HK-2 (cell line): ENCODE data around the gene MEOX1.
A peak's percentile ranks its signal among the peaks of the same experiment; 100 is the strongest.

Experiments used
- DNase-seq: peaks from one replicate; pipeline ENCODE4 v3.0.0-alpha.2; 2018; ENCODE audit not compliant: unreplicated experiment

Gene MEOX1

DNA sequence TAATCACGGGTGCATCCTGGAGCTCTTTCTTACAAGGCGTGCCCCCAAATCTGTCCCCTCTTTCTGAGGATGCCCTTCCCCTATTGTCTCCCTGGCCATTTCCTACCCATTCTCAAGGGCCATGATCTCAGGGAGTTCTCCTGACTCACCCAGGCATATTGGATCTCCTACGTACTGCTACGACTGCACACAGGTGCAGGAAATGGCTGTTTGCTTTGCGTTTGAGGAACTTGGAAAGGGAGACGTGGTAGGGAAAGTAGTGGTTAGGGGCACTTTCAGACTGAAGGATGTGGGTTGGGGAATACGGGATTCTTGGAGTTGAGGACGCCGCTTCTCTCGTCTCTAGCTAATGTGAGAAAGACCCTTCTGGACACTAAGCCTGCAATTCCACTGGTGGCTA lies 18.7 kb upstream of the MEOX1 start:
- DNase-seq, result no peak

DNA sequence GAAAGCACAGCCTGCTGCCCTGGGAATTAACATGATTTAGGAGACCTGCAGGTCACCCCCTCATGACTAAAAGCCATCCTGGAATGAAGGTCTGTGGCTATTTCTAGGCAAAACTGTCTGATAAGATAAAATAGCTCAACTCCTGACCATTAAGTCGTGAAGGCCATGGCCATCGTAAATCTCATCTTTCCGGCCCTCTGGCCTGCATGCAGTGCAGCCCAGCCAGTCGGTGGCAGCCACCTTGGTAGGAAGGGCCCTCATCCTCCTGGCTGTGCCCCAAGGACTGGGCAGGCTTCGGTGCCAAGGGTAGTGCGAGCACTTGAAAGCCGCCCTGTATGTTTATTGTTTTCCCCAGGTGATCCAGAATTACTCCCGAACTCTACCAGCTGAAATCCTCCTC lies 18.2 kb upstream of the MEOX1 start:
- no peak for DNase-seq

DNA sequence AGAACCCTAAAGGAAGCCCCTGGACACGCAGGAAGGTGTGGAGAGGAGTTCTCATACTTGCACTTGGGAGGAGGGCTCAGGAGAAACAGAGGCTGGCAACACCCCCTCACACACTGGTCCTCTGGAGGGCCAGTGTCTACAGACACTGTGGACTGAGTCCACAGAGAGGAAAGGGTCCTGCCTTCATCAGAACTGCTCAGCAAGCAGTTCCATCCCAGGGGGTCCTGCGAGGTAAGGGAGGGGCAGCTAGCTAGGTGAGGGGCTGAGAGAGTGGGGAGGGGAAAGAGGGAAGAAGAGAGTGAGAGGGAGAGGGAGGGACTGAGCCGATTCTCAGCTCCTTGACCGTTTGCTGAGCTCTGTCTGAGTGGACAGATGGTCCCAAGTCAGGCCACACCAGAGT lies 17.7 kb upstream of the MEOX1 start:
- no peak for DNase-seq

DNA sequence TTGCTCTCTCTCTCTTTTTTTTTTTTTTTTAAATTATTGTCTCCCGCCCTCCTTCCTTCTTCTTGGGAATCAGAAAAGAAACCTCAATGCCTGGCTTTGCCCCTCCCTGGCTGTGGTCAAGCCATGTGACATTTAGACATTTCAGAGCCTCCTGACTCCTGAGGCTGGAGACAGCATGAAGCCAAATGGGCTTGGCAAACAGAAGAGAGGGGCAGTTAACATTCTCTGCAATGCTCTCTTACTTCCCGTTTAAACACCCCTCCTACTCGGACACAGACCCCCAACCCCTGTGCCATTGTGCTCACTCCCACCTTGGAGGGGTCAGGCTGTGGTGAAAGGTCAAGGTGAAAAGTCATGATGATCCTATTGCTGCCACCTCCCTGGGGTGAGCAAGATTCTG lies 14.7 kb upstream of the MEOX1 start:
- DNase-seq, result peak; percentile 36

DNA sequence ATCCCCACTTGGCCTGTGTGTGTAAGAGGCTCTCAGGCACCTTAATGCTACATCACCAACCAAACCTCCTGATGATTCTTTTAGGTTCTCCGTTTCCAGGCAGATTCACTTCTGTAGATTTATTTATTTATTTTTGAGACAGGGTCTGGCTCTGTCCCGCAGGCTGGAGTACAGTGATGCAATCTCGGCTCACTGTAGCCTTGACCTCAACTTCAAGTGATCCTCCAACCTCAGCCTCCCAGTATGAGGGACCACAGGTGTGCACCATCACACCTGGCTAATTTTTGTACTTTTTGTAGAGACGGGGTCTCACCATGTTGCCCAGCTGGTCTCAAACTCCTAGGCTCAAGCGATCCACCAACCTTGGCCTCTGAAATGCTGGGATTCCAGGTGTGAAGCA lies 12.7 kb upstream of the MEOX1 start:
- no peak for DNase-seq

DNA sequence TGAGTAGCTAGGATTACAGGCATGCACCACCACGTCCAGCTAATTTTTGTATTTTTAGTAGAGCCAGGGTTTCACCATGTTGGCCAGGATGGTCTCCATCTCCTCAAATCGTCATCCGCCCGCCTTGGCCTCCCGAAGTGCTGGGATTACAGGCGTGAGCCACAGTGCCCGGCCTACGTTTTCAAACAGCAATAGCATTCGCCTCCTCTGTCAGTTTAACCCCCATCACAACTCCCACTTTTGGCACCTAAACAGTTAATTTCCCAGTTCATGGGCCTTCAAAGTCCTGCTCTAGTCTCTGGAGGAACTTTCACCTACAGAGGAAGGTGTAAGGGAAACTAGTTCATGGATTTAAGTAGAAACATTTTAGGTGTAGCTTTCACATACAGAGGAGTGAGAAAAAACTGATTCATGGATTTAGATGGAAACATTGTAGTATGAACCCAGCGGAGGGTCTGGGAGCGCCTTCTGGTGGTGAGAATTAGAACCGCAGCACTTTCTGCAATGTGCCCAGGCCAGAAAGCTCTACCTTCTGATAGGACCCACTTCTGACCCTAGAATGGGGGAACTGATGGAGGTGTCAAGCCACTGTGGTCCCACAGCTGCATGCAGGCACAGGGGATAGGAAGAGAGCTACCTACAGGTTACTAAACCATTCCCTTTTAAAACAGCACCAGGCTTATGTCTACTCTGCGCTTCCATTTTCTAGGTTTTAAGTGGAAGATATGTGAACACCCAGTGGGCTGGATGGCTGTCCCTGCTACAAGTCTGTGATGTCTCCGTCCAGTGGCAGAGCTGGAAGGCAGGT lies 12.0 kb upstream of the MEOX1 start:
- DNase-seq, result peak; percentile 62

DNA sequence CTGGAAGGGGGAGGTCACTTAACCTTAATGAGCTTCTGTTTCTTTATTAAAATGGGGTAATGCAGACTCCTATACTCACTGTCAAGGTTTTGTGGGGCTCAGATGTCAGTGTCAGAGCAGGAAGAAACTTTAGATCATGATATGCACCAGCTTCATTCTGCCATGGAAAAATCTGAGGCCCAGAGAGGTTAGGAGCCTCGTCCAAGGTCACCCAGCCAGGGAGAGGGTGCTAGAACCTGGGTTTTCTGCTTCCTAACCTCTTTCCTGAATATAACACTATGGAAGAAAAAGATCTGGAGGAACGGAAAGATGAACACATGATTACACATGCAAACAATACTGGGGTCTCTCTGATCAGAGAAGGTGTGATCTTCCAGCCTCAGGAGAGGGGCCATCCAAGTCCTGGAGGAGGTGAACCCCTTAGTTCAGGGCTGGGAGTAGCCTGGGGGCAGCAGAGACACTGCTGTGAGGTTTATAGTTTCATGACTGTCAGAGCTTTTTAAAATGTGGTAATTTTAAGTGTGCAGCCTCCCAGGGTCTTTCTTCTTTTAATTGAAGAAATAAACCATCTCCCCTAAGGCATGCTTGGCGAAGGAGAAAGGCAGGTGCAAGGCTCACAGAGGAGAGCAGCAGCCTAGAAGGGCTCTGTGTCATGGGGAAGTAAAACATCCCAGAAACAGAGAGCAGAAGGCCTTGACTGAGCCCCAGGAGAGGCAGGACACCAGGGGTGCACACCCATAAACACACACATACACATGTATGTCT lies 10.2 kb upstream of the MEOX1 start:
- no peak for DNase-seq

DNA sequence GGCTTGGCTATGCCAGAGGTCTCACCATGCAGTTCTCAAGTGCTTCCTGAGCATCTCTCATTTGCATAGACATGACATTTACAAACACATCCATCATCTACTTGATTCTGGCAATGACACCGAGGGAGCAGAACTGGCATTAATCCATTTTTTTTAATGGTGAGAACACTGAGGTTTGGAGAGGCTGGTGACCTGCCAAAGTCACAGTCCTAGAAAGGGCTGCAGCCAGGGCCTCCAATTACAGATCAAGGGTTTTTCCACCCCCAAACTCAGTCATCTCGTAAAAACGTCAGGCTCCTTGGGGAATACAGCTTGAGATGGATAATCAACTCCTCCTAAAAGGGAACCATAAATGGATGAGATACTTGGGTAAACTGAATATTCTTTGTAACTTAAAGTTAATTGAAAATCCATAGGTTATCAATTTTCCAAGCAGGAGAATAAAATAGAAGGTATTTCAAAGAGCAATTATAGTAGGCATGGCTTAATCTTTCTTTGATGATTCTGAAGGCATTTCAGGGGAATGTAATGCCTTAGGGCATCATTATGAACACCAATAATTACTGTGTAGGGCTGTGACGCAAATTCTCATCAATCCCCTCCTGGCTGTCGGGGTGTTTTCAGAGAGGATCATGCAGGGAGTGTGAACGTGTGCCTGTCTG lies 9.4 kb upstream of the MEOX1 start:
- no peak for DNase-seq

DNA sequence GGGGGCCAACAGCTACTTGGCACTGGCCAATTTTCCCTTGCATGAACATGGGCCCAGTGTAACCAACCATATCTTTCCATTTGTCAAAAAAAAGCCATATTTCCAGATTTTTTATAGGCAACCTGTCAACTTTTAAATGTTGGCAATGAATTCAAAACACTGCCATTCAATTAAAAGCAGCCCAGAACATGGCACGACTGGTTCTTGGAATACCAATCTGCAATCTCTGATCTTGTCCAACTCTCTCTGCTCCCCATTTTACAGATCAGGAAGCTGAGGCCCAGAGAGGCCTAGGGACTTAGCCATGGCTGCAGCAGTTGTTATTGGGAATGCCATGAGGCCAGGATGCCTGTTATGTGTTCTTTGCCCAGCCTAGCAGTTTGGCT lies 8.9 kb upstream of the MEOX1 start:
- DNase-seq, result no peak

DNA sequence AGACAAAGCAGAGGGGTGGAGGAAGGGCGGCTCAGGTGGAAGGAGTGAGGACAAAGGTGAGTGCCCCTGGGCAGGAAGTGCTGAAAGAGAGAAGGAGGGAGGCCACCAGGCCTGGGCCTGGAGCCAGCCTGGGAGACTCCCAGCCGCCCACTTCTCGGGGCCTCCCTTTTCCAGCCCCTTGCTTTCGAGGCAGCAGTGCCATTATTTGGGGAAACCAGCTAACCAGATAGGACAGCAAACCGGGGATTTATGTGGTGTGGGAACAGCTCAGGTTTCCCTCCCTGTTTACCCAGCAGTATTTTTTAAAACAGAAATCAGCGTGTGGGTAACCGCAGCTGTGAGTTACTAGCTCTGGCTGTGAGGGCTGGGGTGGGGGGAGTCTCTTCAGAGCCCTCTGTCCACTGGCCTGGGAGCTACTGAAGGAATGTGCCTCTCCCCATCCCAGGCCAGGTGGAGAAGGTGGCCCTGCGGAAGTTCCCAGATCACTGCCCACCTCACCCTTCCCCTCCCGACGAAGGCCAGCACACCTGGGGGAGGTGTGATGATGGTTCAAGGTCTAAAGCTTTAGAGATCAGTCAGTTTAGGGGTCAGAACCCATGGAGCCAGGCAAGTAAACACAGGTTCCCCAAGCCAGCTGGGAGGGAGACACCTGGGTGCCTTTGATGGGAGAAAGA lies 8.4 kb upstream of the MEOX1 start:
- no peak for DNase-seq

DNA sequence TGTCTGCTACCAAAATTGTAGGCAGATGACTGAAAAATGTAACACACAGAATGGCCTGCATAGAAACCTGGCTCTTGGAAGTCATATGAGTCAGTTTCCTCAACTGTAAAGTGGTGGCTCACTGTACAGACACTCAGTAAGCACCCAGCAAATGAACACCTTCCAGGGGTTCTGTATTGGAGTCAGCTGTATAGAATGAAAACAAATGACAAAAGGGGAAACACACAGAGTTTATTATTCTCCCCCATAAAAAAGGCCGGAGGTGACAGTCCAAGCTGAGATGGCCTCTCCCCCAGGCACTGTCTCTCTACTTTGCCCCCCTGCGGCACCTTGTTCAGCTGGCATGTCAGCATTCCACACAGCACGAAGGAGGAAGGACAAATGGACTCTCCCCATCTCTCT lies 6.2 kb upstream of the MEOX1 start:
- DNase-seq, result no peak

DNA sequence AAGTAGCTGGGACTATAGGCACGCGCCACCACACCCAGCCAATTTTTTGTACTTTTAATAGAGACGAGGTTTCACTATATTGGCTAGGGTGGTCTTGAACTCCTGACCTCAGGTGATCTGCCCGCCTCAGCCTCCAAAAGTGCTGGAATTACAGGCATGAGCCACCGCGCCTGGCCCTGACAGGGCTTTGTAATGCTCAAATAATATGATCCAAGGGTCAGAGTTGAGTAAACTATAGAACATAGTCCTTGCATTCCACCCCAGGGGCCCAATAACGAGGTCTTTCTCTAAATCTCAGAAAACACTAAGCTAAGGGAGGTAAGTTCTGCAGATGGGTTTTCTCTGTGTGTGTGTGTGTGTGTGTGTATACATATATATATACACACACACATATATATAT lies 5.8 kb upstream of the MEOX1 start:
- DNase-seq, result no peak

DNA sequence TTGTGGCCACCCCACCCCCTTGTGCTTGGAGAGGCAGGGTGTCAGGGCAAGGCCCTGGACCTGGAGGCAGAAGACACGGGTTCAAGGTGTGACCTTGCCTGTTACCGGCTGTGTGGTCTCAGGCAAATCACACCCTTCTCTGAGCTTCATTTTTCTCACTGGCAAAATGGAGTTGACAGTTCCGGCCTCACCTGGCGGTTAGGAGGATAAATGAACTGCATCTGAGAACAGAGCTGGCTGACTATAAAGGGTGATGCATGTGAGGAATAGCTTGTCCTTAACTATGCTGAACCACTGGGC lies 4.2 kb upstream of the MEOX1 start:
- no peak for DNase-seq

DNA sequence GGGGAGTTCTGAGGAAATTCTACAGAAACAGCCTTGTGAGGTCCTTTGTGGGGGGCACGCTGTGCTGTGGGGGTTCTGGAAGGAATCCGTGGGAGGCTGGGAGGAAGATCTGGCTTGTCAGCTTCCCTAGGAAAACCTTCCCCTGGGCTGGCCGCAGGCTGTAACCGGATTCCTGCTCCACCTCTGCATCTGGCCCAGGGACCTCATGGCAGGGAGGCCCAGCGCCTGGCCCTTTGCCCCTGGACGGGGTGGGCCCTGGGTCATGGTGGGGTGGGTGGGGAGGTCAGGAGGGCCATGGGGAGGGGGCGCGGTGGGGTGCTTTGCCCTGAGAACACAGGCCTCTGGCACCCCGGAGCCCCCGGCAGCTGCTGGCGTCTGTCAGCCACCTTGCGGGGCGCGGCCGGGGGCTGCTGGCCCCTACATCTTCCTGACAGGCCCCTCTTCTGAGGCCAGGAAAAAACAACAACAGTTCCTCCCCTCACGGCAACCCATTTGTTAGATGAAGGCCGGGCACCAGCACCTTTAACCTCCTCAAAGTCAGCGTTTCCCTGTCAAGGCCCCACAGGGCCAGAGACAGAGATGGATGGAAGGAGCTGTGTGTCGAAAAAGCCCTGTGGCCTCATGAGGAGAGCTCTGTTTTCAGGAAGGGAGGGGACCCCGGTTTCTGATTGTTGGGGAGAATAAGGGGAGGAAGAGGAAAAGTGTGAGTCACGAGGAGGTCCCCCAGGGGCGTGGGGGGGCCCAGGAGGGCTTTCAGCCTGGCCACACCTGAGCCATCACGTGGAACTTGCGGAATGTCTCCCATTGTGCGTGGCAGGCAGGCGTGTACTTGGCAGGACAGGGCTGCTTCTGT lies 3.6 kb upstream of the MEOX1 start:
- DNase-seq, result no peak

DNA sequence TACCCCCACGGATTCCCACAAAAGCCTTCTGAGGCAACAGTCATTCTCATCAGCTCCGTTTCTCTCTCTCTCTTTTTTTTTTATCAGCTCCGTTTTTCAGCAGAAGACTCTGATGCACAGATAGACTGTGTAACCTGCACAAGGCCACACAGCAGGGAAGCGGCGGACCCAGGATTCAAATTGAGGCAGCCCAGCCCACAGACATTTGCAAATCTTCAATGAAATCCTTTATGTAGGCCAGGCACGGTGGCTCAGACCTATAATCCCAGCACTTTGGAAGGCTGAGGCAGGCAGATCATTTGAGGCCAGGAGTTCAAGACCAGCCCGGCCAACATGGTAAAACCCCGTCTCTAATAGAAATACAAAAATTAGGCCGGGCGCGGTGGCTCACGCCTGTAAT lies 2.4 kb upstream of the MEOX1 start:
- DNase-seq, result no peak

DNA sequence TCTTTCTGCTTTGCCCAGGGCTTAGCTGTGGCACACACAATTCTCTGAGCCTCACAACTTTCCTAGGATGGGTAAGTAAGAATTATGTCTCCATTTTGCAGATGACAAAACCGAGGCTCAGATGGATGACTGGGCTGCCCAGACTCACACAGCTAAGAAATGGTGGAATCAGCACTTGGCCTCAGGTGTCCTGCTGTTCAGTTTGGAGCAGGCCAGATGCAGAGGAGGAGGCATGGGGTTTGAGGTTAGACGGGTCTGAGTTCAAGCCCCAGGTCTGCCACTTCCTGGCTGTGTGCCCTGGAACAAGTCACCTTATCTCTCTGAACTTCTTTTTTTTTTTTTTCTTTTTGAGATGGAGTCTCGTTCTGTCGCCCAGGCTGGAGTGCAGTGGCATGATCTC lies 1.7 kb upstream of the MEOX1 start:
- no peak for DNase-seq

DNA sequence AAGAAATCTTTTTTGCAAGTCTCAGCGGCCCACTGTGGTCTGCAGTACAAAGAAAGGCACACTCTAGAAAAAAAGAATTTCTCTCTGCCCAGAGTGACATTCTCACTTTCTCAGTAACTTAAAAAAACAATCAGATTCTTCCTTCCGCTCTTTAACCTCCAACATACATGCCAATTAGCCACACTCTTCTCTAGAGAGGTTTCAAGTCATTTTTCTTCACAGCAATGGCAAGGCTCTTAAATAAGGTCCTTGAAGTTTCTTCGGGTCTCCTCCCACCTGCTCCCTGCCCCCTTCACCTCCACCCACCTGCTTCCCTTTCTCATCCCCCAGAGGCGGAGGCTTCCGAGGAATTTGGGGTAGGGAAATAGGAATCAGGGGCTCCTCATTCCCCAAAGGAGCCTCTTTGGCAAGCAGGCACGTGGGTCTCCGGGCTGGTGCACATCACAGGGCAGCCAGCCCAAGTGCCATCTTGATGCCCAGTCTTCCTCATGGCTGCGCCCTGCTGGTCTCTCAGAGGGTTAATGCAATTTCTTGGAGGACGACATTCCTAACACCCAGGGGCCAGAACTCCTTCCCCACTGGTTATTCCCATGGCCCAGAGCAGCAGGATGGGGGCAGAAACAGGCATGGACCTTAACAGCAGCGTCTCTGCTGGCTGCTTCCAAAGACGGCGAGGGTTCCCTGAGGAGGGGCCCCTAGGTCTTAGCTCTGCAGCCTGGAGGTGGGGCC lies 855 bp upstream of the MEOX1 start:
- DNase-seq, result no peak

DNA sequence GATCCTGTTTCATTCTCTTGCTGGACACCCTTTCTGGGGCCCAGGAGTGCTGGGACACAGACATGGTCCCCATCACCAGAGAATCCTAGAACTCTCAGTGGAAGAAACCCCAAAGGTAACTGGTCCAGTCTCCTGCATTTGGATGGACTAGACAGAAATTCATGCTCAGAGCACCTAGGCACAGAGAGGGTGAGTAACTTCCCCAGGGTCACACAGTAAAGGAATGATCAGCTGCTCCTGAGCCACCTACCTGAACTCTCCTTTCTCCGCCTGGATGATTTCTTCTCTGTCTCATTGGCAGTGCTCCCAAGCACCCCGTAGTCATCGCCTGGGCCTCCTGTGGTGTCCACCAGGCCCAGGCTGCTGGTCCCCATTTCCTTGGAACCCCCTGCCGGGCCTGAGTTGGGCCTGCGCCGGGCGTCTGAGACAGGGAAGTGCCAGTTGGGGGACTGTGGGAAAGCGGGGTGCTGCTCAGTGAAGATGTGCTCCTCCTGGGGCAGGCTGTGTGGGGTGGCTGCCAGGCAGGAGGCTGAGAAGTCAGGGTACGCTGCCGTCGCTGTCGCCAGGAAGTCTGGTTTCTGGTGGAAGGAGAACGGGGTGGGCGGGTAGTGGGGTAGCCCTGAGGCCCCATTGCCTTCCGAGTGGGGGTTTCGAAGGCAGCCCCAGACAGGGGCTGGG lies 767 bp downstream of the MEOX1 start:
- no peak for DNase-seq

DNA sequence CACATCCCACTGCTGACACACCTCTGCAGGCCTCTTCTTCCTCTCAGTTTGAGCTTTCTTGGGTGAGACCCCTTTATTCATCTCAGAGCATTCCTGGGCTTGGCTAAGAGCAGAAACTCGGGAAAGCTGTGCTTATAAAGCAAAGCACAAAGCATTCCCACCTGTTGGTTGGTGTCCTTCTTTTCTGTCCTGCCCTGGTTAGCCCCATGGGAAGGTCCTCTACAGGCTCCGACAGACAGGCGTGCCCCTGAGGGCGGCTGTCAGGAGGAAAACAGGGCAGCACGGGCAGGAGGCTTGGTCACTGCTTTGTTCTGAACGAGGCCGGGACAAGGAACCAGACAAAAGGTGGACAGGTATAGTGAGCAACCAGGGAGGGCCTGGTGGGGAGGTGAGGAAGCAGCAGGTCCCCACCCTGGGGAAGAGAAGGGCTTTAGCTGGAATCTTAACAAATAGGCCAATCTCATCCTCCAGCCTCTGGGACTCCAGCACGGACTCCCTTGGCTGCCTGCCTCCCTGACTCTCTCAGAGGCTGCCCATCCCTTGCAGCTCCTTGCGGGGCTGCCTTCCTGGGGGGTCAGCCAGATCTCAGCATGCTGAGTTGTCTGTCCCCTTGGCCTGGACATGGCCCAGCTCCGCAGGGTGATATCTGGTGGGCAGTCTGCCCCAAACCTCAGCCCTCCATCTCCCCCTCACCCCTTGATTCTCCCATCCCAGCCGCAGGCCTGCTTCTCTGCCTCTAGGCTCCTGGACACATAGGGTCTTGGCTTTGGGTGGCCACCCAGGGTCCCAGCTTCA lies 1.7 kb downstream of the MEOX1 start:
- no peak for DNase-seq

DNA sequence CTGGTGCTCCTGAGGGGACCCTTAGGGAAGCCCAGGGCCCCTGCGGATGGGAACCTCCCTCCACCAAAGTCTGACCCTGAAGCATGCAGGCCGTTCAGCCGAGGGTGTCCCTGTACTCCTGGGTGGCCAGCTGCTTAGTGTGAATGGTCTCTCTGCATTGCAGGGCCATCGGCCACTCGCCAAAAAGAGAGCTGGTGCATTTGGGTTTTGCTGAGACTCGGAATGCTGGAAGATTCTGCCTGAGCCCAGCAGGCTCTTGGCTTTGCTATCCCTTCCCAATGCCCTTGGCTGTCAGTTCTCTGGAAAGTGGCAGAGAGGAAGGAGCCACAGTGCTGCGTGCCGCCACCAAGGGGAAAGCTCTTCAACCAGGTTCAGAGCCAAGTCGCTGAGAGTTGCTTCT lies 2.8 kb downstream of the MEOX1 start:
- no peak for DNase-seq
